Stimulated activated CD8-positive, alpha-beta memory T cell treated with anti-CD3 and anti-CD28 coated beads, Interleukin-15, amount 100 ng/mL, for 1 hour (primary cell): Measurements from ENCODE around the gene LEMD2.

Experiments used
- DNase-seq: peaks from one replicate; pipeline ENCODE4 v3.0.0-alpha.2; 2020; ENCODE audit warnings: low read depth

LEMD2 gene

DNA sequence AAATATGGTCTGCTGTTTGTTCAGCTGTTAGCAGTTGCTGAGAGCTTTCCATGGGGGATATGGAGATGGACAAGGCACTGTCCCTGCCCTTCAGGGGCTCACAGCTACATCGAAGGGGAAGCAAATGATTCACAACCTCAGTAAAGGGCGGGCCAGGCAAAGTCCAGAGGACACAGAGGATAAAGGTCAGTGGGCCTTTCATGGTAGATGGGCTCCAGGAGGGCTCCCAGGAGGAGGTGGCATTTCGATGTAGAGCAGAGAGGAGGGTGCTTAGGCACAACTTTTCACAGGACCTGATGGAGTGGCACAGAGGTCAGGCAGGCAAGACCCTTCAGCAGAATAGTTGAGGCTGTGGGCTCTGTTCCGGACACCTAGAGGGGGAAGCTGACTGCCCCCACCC is 30.1 kb upstream of the LEMD2 start:
- no peak for DNase-seq

DNA sequence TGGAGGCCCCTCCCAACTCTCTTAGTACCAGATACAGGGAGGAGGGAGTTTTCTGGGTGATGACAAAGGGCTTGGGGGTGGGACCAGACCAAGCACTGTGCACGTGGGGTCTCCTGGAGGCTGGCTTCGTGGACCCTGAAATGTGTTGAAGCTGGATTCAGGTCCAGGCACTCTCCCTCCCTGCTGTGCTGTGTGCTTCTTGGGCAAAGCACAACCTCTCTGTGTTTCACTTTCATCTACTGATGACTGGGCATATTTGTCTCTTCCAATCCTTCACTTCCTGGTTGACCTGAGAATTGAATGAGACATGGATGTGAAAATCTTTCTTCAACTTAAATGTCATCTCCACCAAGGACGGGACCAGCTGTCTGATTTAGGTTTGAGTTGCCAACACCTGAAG is 29.4 kb upstream of the LEMD2 start:
- no peak for DNase-seq

DNA sequence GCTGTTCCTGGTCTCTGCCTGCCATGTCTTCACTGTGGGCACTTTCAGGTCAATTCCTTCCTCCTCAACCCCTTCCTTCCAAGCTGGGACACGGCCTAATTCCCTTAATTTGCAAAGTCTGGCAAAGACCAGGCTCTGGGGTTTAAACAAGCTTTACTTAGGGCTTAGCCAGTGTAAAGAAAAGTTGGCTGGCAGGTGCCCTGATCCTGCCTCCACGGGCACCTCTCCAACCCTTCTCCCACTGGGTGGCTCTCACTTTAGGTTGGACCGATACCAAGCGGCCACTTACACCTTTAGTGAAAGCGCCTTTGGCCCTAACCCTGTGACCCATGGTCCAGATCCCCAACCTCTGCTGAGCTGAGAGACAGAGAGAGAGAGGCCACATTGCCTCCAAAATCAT is 28.6 kb upstream of the LEMD2 start:
- no peak for DNase-seq

DNA sequence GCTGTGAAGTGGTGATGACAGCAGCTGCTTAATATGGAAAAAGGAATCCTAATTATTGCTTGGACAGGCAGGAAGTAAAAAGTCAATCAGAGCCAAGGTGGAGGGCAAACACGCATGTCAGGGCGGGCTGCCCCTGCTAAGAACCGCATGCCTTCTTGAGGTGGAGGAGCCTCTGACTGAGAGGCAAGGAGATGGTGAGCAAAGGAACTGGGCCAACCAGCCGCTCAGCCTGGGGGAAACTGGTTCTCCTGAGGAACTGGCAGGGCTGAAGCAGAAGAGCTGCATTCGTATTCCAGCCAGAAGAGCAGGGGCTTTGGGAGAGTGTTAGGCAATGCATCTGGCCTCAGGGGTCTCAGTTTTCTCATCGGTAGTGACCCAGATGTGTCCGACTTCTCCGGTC is 28.0 kb upstream of the LEMD2 start:
- DNase-seq, result no peak

DNA sequence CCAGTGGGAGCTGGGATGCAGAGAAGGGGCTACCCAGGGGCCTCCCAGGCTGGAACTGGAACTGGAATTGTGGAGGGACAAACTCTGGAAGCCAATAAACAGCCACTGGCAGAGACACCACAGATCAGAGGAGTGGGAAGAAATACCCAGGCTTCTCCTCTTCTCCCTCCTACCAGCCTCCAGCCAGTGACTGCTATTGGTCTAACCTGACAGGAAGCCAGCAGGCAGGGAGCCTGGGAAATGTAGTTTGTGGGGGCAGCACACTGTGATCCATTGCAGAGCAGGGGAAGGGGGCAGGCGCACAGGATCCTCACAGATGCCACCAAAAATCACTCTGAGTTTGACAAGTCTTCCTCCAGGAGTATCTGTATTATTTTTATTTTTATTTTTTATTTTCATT is 26.9 kb upstream of the LEMD2 start:
- DNase-seq, result no peak

DNA sequence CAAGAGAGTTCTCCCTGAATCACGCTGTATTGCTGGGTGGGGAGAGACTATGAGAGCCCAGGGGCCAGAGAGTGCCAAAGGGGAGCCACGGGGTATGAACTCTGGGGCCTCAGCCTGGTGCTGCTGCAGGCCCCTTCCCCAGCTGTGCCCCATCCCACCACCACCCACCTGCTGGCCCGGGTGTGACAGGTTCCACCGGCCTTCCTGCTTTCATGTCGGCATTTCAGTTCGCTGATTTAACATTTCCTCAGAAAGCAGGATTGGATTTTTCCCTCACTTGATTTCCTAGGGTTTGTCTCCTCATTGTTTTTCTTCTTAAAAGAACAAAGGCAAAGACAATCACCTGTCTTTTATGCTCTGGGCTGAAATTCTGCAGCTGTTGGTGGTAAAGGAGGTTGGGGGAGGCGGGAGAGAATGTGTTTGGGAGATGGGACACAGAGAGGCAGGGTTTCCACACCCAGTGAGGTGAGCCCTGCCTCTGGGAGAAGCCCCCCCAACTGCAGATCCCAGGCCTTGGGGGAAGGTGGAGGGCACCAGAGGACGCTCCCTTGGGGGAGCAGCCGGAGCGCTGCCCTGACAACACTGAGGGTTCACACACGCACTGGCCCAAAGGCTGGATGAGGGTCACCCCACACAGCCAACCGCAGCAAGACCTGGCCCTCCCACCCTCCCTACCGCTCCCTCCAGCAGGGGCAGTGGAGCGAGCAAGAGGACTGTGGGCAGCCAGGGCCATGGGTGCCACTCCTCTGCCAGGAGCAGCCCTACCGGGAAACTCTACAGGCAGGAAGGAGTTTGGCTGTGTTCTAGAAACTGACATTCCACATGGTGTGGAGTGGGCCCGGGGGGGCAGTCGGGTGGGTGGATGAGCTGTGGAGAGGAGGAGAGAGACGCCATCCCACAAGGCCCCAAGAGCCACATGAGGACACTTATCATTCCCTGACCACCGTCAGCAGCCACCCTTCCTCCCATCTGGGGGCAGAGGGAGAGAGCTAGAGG is 25.4 kb upstream of the LEMD2 start:
- no peak for DNase-seq

DNA sequence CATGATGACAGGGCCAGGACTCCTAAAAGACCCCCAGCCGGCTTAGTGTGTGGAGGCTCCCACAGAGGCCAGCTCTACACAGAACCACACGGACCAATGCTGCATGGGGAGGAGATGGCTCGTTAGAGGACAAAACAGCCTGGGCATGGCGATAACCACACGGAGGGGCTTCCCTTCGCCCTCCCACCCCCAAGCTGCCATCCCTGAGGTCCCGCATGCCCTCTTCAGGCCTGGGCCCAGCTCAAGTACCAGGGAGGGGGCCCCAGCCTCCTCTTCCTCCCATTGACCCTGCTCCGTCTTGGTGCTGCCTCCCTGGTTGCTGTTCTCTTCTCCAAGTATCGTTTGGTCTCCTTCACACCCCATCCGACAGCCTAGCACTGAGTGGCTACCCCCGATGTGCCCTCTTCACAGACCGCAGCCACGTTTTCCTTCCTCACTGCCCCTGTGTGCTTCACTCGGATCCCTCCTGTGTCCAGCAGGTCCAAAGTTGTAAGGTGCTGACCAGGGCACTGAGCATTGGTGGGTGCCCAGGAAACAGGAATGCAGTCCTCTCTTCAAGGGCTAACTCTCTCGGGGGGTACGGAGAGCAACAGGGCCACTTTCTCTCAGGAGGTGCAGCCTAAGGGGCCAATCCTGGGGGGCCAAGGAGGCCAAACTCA is 24.4 kb upstream of the LEMD2 start:
- DNase-seq, result no peak

DNA sequence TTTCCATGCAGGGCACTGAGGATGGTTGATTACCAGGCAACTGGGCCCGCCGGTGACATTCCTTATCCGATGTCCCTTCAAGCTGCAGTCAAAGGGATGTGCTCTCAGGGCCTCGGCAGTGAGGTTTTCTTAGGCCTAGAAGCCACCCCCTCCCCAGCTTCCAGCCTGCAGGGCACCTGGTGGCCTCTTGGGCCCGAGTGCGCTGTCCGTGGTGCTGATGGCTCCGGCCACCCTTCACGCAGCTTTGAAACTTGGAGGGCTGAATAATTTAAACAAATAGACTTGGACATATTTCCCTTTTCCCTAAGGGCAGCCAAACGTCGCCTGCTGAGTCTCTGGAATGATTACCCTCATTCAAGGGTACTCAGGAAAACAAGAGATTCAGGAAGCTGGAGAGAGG is 23.7 kb upstream of the LEMD2 start:
- DNase-seq, result no peak

DNA sequence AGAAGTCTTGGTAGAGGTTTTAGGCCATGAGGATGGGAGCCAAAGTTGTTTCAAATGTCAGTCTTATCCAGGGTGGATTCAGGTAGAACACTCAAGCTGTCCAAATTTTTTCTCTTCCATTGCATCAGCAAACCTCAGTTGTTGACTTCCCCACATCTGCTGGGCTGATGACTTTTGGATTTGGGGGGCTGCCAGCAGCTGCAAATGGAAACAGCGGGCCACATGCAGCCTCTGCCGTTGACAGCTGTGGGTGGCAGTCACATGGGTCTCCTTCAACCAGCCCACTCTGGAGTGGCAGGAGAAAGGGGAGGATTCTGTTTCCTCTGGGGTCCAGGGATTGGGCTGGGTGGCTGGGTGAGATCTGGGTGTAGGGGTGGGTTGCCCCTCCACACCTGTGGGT is 20.7 kb upstream of the LEMD2 start:
- DNase-seq, result no peak

DNA sequence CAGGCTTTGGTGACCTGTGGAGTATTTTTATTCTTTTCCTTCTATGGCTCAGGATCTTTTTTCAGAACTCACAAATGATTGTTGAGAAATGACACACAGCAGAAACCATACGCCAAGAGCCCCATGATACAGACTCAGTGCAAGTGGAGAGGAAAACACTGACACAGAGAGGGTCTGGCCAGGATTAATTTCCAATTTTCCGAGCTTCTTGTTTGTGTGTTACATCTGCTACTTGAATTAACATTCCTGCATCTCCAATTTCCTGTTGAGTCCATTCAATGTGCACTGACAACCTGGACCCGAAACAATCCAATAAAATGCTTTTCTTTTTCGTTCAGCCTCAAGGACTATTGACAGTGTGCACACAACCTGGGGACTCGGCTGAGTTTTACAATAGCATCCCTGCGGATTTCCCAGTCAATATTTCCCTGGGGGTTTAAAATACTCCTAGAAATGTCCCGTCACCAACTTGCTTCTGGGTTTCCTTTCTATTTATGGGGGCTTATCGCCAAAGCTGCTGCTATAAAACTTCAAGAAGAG is 19.8 kb upstream of the LEMD2 start:
- no peak for DNase-seq

DNA sequence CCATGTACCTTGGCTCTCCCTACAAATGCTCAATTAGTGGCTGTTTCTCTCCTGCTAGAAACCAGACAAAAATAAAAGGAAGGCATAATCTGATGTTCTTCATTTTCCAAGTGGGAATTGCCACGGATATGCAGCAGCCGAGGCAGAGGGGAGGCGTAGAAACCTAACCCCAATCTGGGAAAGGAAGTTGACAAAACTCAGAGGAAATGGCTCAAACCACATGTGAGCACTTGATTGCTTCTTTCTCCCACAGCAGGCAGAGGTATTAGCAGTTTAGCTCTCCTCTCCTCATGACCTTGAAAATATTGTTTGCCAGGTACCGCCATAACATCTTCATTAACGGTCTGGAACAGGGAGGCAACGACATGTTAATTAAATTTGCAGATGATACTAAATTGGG is 18.7 kb upstream of the LEMD2 start:
- no peak for DNase-seq

DNA sequence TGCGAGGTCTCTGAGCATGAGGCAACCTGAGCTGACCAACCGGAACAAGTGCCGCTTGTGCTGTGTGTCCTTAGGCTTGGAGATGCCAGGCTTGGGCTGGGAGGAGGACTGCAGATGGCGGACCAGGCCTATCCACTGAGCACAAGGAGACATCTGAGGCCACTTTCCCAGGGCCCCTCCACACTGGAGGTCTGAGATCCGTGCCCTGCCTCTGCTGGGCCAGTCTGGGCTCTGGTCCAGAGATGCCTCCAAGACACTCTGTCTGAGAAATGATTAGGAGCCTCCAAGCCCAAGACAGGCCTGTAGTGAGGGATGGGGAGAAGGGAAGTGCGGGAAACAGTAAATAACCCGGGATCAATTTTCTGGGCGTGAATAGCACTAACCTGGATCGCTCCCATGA is 17.9 kb upstream of the LEMD2 start:
- no peak for DNase-seq

DNA sequence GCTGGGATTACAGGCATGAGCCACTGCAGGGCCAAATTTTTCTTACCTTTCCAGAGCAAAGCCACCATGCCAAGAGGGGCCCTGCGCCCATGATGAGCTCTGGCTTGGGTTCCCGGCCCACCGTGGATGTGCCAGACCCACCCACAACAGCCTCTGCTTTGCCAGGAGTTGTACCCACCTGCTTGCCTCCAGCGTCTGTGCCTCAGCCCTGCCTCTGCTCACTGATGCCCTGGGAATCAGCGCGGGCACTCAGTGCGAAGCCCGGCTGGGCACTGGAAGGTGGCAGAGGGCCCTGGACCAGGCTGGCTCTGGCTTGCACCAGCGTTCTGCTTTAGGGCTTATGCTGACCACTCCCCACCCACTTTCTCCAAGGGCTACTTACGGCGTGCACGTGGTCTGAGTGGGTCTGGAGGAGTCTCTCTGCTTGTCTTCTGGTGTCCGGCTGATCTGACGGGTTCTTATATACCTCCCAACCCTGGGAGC is 14.7 kb upstream of the LEMD2 start, which contains the start of gene MLN:
Gene MLN, minus strand, starts transcription at position 433 of the 483 bp plus-strand sequence. CDS start 2,840 bp downstream, outside the sequence.
- DNase-seq, result no peak

DNA sequence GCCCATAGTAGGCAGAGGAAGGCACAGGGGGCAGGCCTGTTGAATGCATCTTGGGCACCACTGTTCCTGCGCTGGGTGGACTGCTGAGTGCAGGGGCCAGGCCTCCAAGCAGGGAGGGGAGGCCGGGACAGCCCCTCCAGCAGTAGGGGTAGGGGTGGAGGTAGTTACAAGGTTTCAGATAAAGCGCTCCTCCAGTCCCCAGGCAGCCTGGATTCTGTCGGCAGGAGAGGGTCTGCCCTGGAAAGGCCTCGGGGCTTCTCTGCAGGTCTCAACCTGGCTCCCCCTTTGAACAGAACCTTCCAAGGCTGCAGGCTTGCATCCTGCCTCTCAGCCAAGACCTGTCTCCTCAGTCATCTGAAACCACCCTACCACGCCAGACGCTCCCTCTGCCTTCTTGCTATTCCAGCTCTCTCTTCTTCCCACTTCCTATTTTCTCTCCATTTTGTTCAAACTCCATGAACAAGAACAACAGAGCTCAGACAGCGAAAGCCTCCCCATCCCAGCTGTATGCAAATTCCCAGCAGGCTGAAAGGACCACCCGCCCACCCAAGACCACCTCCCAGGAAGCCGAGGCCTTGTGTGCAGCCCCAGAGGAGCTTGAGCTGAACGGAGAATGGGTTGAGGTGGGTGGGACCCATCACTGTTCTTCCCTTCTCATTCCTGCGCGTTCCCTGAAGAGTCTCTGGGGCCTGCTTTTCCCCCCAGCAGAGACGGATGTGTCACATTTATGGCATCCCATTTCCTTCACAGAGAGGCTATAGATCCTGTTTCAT is 13.4 kb upstream of the LEMD2 start:
- no peak for DNase-seq

DNA sequence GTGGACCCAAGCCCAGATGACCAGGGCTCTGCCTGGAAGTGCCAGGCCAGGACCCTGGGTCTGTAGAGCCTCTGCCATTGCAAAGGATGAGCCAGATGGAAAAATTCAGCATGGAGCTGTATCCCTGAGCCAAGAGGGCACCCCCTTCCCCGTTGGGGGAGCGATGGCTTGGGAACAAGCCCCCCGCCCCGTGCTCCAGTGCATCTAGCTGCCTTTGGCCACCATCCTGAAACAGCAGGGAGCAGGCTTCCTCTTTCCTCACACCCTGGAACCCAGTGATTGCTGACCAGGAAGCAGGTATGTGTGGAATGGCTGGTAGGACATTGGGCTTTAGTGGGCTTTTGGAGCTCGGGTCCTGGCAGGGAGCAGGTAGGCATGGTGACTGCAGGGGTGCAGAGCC is 12.7 kb upstream of the LEMD2 start:
- DNase-seq, result no peak

DNA sequence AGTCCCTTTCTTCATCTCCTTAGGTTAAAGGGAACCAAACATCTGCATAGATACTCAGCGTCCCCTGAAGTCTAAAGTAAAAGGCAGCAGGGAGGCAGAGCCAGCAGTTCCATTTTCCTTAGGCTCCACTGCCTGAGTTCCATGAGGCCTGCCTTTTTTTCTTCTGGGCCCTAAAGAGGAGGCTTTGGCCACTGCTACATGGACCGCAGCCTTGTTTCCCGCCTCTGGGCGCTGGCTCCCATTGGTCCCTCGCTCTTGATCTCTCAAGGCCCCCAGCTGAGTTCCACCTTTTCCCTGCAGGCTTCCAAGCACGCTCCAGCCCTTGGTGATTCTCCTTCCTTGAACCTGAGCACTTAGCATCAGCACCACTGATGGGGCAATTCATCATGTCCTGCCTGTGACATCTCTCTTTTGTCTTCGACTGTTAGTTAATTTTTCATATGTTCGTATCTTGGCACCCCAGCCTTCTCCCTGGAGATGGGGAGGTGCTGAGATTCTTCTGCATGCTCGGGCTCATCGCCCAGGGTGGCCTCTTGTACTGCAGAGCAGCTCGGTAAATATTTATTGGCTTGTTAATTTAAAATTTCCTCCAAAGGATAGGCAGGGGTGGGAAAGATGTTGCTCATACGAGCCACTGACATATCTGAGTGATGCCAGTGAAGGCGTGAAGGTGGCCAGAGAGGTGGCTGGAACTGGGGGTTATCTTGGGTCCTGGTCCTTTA is 11.5 kb upstream of the LEMD2 start:
- DNase-seq, result no peak

DNA sequence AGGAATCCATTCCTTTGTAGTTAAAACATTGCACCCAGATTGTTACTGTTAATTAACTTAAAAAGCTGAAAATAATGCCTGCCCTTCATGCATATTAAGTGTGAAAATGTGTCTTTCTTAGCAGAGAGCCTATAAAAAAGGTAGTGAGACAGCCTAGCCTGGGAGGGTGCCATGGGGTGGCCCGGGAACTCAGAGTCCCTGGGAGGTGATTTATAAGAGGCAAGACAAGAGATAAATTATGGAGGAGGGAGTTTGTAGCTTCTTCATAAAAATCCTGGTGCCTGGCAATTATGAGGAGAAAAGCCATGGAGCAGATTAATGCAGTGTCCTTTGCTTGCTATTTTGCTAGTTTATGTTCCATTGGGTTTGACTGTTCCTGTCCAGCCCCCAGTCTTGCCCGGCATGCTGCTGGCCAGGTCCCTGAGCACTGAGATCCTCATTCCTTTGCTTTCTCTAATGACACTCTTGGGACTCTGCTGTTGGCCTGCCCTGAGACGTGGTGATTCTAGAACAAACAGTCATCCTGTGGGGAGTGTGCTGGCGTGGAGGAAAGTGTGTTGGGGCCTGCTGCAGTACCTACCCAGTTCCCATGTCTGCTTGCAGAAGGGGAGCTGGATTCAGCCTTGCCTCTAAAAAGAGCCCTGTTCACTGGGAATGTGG is 10.7 kb upstream of the LEMD2 start:
- DNase-seq, result no peak

DNA sequence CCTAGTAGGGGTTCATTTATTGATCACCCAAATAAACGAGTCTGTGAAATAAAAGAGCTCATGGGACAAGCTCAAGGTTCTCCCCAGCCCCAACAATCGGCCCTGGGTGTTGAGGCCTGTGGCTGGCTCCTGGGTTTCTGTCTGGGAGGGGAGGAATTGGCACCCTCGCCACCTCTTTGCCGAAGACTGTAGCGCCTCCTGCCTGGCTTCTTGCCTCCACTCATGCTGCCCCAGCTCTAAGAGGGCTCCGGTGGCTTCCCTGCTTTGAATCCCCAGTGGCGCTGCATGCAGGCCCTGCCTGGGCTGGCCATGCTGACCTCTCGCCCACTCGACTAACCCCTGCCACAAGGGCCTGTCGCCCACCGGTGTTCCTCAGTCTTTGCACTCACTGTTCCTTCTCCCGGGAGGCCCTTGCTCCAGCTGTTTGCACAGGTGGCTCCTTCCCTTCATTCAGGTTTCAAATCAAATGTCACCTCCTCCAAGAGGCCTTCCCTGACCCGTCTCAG is 9.5 kb upstream of the LEMD2 start:
- no peak for DNase-seq

DNA sequence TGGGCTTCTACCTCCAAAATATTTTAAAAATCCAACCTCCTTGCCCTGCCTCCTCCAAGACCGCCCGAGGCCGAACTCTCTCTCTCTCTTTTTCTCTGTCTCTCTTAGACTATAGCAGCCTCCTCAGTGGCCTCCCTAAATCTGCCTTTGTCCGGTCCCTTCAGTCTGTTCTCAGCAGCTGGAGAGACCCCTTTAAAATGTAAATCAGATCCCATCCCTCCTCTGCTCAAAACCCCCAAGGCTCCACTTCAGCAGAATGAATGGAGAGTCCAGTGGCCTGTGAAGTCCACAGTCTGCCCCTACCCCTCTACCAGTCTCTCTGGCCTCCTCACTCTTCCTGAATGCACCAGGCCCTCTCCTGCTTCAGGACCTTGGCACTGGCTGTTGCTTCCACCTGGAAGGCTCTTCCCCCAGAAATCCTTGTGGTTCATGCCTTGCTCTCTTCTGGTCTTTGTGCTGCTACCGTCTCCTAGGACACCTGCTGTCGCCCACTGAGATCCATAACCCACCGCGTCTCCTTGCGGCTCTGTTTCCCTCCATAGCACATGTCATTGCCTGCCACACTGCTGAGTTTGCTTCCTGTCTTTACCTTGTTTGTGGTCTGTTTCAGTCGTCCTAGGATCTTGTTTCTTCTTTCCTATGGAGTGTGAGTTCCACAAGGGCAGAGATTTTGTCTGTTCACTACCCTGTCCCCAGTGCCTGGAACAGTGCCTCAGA is 8.9 kb upstream of the LEMD2 start:
- DNase-seq, result no peak
